Neuron (in vitro differentiated cells): ENCODE measurements around the gene ANGPTL2.
A peak's percentile ranks its signal among the peaks of the same experiment; 100 is the strongest.
"Not testable (repeated sequence)": the region's sequence is repeated elsewhere in the genome, so short reads cannot be mapped to it uniquely, and the experiment has no call there.

Source experiments
- H2AFZ ChIP-seq: one replicate; pipeline ENCODE4 v1.6.1; 2013; ENCODE audit warnings: low read depth, mild to moderate bottlenecking, inconsistent platforms, low read length, moderate library complexity
- H3K27me3 ChIP-seq: one replicate; pipeline ENCODE4 v1.6.1; 2013; ENCODE audit warnings: low read length; ENCODE audit not compliant: insufficient read depth
- H3K36me3 ChIP-seq: one replicate; pipeline ENCODE4 v1.6.1; 2013; ENCODE audit warnings: low read length; ENCODE audit not compliant: insufficient read depth
- H3K4me1 ChIP-seq: one replicate; pipeline ENCODE4 v1.6.1; 2013; ENCODE audit warnings: low read length; ENCODE audit not compliant: insufficient read depth
- H3K4me3 ChIP-seq: 2 replicates; pipeline ENCODE4 v1.5.1; 2013; ENCODE audit warnings: mild to moderate bottlenecking, low read length, moderate library complexity
- H3K9me3 ChIP-seq: one replicate; pipeline ENCODE4 v1.6.1; 2013; ENCODE audit warnings: low read length

Gene ANGPTL2

GRCh38 chr9:127122176-127123063 lies at the start of gene ANGPTL2:
Gene ANGPTL2, minus strand, starts transcription at chr9:127122635. Its CDS starts 13,904 bp downstream, at chr9:127108731.
- Histone ChIP-seq H3K36me3 (no peaks in the 10 kb centered on the region), H3K9me3 (no peaks in the 10 kb centered on the region), H2AFZ (peak within 1 kb of the TSS; percentile 43), H3K4me1 (peaks cover 27% of the 10 kb centered on the region), H3K4me3 (peak within 1 kb of the TSS; percentile 65), H3K27me3 (no peaks in the 10 kb centered on the region)

- not testable (repeated sequence) for H3K36me3 ChIP-seq, H3K9me3 ChIP-seq
These were observed 48.9 kb upstream of the ANGPTL2 start for GRCh38 chr9:127171348-127171747.

GRCh38 chr9:127170652-127171051 lies 48.2 kb upstream of the ANGPTL2 start:
- no peaks in the 10 kb centered on the region for H3K27me3 ChIP-seq
- H3K4me3 ChIP-seq: no peak overlapping the region
- no peak overlapping the region for H2AFZ ChIP-seq
- no peaks in the 10 kb centered on the region for H3K4me1 ChIP-seq
- H3K36me3 ChIP-seq: peaks cover 4% of the 10 kb centered on the region
- no peaks in the 10 kb centered on the region for H3K9me3 ChIP-seq

More at GRCh38 chr9:127171348-127171747, 48.9 kb upstream of the ANGPTL2 start:
- H2AFZ ChIP-seq, H3K4me1 ChIP-seq, H3K27me3 ChIP-seq, H3K4me3 ChIP-seq: not testable (repeated sequence)

- H3K9me3 ChIP-seq: no peaks in the 10 kb centered on the region
- no peak overlapping the region for H3K4me3 ChIP-seq
- H3K27me3 ChIP-seq: no peaks in the 10 kb centered on the region
- H3K36me3 ChIP-seq: peaks cover 3% of the 10 kb centered on the region
- no peak overlapping the region for H2AFZ ChIP-seq
- no peaks in the 10 kb centered on the region for H3K4me1 ChIP-seq
These were observed 47.7 kb upstream of the ANGPTL2 start for GRCh38 chr9:127170103-127170502.

- H2AFZ ChIP-seq: no peak overlapping the region
- H3K4me1 ChIP-seq: no peaks in the 10 kb centered on the region
- H3K27me3 ChIP-seq: no peaks in the 10 kb centered on the region
- H3K36me3 ChIP-seq: no peaks in the 10 kb centered on the region
- H3K4me3 ChIP-seq: no peak overlapping the region
- H3K9me3 ChIP-seq: no peaks in the 10 kb centered on the region
These were observed 47.1 kb upstream of the ANGPTL2 start for GRCh38 chr9:127169575-127169883.

- H3K4me3 ChIP-seq: no peak overlapping the region
- H3K27me3 ChIP-seq: no peaks in the 10 kb centered on the region
- no peaks in the 10 kb centered on the region for H3K36me3 ChIP-seq
- H3K4me1 ChIP-seq: no peaks in the 10 kb centered on the region
- no peaks in the 10 kb centered on the region for H3K9me3 ChIP-seq
- H2AFZ ChIP-seq: no peak overlapping the region
These were observed 46.5 kb upstream of the ANGPTL2 start for GRCh38 chr9:127168756-127169574.

GRCh38 chr9:127167560-127168326 lies 45.3 kb upstream of the ANGPTL2 start:
- Histone ChIP-seq H2AFZ (no peak overlapping the region), H3K4me3 (no peak overlapping the region), H3K9me3 (no peaks in the 10 kb centered on the region), H3K36me3 (no peaks in the 10 kb centered on the region), H3K4me1 (no peaks in the 10 kb centered on the region), H3K27me3 (no peaks in the 10 kb centered on the region)

- Histone ChIP-seq H3K4me3 (no peak overlapping the region), H2AFZ (no peak overlapping the region), H3K27me3 (no peaks in the 10 kb centered on the region), H3K9me3 (no peaks in the 10 kb centered on the region), H3K4me1 (no peaks in the 10 kb centered on the region), H3K36me3 (no peaks in the 10 kb centered on the region)
These were observed 44.5 kb upstream of the ANGPTL2 start for GRCh38 chr9:127166651-127167524.

GRCh38 chr9:127166111-127166510 lies 43.7 kb upstream of the ANGPTL2 start:
- H3K4me3 ChIP-seq: no peak overlapping the region
- no peak overlapping the region for H2AFZ ChIP-seq
- H3K36me3 ChIP-seq: no peaks in the 10 kb centered on the region
- no peaks in the 10 kb centered on the region for H3K9me3 ChIP-seq
- no peaks in the 10 kb centered on the region for H3K4me1 ChIP-seq
- H3K27me3 ChIP-seq: no peaks in the 10 kb centered on the region

GRCh38 chr9:127165116-127165515 lies 42.7 kb upstream of the ANGPTL2 start:
- Histone ChIP-seq H3K4me3 (no peak overlapping the region), H3K4me1 (no peaks in the 10 kb centered on the region), H3K27me3 (no peaks in the 10 kb centered on the region), H3K36me3 (no peaks in the 10 kb centered on the region), H2AFZ (no peak overlapping the region), H3K9me3 (no peaks in the 10 kb centered on the region)

- H3K27me3 ChIP-seq: no peaks in the 10 kb centered on the region
- H3K36me3 ChIP-seq: no peaks in the 10 kb centered on the region
- H3K4me1 ChIP-seq: peaks cover 14% of the 10 kb centered on the region
- no peaks in the 10 kb centered on the region for H3K9me3 ChIP-seq
- H3K4me3 ChIP-seq: no peak overlapping the region
- no peak overlapping the region for H2AFZ ChIP-seq
These were observed 41.0 kb upstream of the ANGPTL2 start for GRCh38 chr9:127163409-127163808.

GRCh38 chr9:127162864-127163365 lies 40.5 kb upstream of the ANGPTL2 start:
- Histone ChIP-seq H3K4me3 (no peak overlapping the region), H3K9me3 (no peaks in the 10 kb centered on the region), H2AFZ (no peak overlapping the region), H3K36me3 (no peaks in the 10 kb centered on the region), H3K4me1 (peaks cover 14% of the 10 kb centered on the region), H3K27me3 (no peaks in the 10 kb centered on the region)
